GM21367 (cell line): Measurements from ENCODE around the gene HOXD8.
A peak's percentile ranks its signal among the peaks of the same experiment; 100 is the strongest.

Source experiments
- ATAC-seq: cut with Tn5 transposase; IDR thresholded peaks from one replicate; pipeline ENCODE4 v1.9.1; 2021; ENCODE audit not compliant: unreplicated experiment

The HOXD8 gene

GRCh38 chr2:176090862-176091261 lies 38.6 kb upstream of the HOXD8 start:
- ATAC-seq: no peak

GRCh38 chr2:176091329-176092258 lies 37.9 kb upstream of the HOXD8 start:
- ATAC-seq: no peak

- ATAC-seq: no peak
Measured at GRCh38 chr2:176092270-176093144, 37.0 kb upstream of the HOXD8 start, which contains the start of gene HOXD13. TSS of gene HOXD13 (plus strand) at chr2:176092721. CDS start at chr2:176092891, 170 bp downstream.

GRCh38 chr2:176093145-176093897 lies 36.2 kb upstream of the HOXD8 start:
- ATAC-seq: no peak

- ATAC-seq: no peak
Measured at GRCh38 chr2:176093898-176094249, 35.6 kb upstream of the HOXD8 start.

GRCh38 chr2:176094349-176094748 lies 35.2 kb upstream of the HOXD8 start:
- ATAC-seq: no peak

- no peak for ATAC-seq
Measured at GRCh38 chr2:176095421-176095820, 34.1 kb upstream of the HOXD8 start.

GRCh38 chr2:176096243-176096985 lies 33.1 kb upstream of the HOXD8 start:
- ATAC-seq: no peak

GRCh38 chr2:176096986-176097819 lies 32.3 kb upstream of the HOXD8 start:
- peak; percentile 83 for ATAC-seq

- no peak for ATAC-seq
Measured at GRCh38 chr2:176097820-176098365, 31.6 kb upstream of the HOXD8 start.

GRCh38 chr2:176098366-176099158 lies 30.9 kb upstream of the HOXD8 start:
- no peak for ATAC-seq

- no peak for ATAC-seq
Measured at GRCh38 chr2:176099159-176099727, 30.3 kb upstream of the HOXD8 start.

GRCh38 chr2:176099728-176100546 lies 29.6 kb upstream of the HOXD8 start, which contains the start of gene HOXD12:
TSS of gene HOXD12 (plus strand) at chr2:176099795. CDS start at chr2:176099802, 7 bp downstream.
- no peak for ATAC-seq

- ATAC-seq: no peak
Measured at GRCh38 chr2:176100547-176101140, 28.9 kb upstream of the HOXD8 start.

- no peak for ATAC-seq
Measured at GRCh38 chr2:176101216-176101830, 28.2 kb upstream of the HOXD8 start.

GRCh38 chr2:176101842-176102241 lies 27.7 kb upstream of the HOXD8 start:
- no peak for ATAC-seq
